ENCODE results near the gene GGA3.

GGA3 gene

DNA sequence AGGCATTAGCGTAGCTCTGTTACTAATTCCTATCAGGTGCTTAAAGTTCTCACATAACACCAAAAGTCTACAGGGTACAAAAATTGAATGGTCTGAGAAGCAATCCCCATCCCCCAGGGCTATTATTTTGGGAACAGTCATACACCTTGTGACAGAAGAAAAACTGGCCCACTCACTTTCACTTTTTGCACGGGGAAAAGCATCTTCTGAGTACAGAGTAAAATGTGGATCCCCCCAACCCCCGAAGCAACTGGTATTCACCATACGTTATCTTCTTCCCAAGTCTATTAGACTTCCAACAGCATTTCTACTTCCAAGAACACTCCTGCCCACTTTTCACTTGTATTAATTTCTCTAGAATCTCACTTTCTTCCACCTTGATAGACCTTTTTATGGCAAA, 11.8 kb downstream of the GGA3 start:
- no peak for DNase-seq (ENCODE audit: extremely low read depth in 1 of 2, low read depth in 1 of 2)

DNA sequence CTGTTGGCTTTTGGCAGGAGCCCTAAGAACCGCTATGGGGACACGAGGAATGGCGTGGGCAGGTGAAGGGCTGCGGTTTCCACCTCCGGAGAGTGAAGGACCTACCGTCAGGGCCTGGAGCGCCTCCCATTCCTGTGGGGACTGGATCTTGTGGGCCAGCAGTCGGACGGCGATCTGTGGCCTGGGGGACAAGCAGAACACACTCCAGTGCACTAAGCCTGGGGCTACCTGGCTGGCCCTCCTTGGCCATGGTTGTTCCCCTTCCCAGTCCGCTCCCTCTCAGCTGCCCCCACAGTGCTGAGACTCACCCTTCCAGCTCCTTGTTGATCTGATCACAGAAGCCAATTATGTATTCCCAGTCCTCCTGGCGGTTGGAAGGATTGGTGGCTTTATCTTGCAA, 15.0 kb downstream of the GGA3 start:
- DNase-seq (ENCODE audit: extremely low read depth in 1 of 2, low read depth in 1 of 2) = no peak

DNA sequence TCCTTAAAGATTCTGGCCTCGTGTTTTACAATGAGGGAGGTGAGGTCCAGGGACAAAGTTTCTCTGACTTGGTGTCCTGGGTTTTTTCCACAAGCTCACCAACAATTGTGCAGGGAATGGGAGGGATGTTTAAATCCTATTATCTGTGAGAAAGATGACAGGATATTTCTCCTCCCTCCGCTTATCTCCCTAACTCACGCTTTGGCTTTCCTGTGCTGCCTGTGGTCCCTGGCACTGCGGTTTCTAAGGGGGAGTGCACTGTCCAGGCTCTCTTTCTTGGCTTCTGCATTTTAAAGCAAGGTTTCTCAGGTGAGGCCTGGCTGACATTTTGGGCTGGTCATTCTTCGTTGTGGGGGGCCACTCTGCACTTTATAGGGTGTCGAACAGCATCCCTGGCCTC, 16.4 kb downstream of the GGA3 start:
- no peak for DNase-seq (ENCODE audit: extremely low read depth in 1 of 2, low read depth in 1 of 2)

DNA sequence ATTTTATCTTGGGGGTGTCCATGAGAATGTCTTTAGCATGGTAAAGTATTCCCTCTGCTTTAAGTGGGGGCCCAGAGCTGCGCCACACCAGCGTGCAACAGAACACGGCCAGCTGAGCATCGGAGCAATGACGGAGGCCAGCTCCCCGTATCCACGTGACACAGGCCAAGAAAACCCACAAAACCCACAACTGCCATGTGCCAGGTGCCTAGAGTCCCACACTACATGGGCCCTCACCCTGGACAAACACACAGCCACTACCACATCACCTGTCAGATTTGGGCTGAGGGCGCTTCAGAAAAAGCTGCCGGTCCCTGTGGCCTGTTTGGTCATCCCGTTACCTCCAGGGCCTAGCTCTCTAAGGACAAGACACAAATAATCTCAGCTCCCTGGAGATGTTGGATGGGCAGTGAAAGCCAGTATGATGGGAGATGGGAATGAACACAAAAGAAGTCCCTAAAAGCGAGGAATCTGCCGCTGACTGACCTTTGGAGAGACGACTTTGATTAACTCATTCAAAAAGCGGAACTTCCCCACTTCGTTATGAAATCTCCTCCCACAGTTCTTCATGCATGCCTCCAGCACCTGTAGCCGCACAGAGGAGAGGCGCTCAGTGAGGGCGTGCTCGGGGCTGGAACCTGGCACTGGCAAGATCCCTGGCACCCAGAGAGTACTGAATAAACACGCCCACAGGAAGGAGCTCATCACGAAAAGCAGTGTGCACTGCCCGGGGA, 17.1 kb downstream of the GGA3 start:
- no peak for DNase-seq (ENCODE audit: extremely low read depth in 1 of 2, low read depth in 1 of 2)

DNA sequence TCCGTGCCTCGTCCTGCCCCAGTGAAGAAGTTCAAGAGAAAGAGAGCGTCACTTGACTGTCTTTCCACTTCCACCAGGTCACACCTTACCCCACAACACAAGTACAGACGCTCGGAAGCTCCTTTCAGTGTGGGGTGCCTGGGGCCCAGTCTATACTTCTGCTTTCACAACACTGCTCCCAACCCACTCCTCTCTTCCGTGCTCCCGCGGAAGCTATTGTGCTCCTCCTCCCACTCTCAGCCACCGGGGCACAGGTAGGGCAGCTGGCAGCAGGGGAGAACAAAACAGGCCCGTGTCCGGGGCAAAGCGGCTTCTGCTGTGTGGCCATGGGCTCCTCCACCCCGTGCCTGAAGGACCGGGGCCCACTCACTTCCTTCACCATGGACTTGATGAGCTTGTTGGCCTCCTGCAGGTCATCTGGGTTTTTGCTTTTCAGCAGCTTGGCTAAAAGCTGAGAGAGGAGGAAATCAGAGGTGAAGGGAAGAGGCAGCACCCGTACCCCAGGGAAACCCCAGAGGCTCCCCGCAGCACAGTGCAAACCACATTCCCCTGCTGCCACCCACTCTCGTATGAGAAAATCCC, 18.9 kb downstream of the GGA3 start:
- no peak for DNase-seq (ENCODE audit: extremely low read depth in 1 of 2, low read depth in 1 of 2)

DNA sequence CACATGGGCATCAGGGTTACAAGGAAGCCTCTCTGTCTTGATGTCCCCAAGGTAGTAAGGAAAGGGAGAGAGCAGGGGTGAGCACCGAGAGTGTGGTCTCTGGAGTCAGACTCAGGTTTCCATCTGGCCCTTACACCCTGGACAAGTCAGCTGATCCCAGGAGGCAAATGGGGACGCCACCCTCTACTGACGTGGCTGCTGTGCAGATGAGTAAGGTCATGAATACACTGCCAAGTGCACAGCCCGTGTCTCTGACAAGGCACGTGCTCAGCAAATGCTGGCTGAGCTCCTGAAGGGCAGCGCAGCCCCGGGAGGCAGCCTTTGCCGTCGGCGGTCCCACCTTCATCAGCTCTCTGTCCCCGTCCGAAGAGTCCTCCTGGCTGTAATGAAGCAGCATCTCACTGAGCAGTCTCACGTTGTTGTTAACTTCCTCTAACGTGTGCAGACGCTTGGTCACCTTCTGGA, 19.4 kb downstream of the GGA3 start:
- no peak for DNase-seq (ENCODE audit: extremely low read depth in 1 of 2, low read depth in 1 of 2)

DNA sequence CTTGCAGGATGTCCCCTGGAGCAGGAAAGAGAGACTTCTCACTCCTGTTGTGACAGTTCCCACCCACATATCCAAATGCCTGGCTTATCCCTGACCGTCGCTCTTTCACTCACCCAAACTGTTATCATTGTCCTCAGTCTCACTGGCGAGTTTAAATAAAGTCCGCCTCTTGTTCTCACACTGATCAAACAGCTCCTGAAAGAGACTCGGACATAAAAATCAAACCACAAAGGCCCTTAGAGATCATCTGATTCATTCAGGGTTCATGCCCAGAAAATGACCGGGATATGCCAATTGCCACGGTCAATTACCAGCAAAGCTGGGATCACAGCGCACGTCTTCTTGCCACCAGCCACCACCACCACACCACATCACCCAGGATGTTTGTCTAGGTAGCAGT, 19.9 kb downstream of the GGA3 start:
- DNase-seq (ENCODE audit: extremely low read depth in 1 of 2, low read depth in 1 of 2) = no peak

DNA sequence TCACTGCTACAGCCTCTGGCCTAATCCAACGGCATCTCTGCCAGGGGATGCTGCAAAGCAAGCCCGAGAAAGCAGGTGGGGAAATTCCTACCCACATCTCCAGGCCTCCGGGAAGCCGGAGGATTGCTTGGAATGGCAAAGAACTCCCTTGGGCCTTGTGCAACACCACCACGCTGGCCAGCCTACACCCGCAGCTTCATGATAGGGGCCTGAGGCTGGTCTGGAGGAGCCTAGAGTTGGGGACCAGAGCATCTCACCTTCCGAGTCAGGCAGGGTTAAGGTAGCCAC, 20.3 kb downstream of the GGA3 start:
- DNase-seq (ENCODE audit: extremely low read depth in 1 of 2, low read depth in 1 of 2) = no peak

DNA sequence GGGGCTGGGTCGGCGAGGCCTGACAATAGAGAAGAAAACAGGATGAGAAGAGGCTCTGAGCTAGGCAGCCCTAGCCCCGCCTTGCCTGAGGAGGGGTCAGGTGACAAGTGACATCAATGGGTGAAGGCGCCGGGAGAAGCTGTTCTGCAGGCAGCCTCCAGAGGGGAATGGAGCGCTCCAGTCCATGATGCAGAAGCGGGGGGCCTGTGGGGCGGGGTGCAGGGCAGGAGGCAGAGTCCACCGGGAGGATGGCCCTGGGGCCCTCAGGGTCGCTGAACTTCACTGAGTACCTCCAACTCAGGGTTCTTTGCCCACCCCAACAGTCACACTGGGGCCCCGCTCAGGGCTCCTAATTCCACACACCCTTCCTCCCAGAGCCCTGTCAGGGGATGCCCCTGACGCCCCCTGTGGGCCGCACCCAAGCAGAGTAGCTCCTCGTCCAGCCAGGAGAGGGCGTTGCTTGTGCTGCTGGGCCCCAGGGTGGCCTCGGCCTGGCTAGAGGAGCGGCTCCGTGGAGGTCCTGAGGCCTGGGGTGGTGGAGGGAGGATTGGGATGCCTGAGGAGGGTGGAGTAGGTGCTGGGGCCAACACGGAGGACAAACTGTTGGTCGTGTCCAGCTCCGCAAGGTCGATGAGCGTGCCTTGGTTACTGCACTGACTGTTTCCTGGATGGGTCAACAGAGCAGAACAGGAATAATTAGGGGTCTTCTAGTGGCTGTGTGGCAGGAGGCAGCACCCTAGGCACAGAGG, 20.8 kb downstream of the GGA3 start:
- DNase-seq (ENCODE audit: extremely low read depth in 1 of 2, low read depth in 1 of 2) = no peak

DNA sequence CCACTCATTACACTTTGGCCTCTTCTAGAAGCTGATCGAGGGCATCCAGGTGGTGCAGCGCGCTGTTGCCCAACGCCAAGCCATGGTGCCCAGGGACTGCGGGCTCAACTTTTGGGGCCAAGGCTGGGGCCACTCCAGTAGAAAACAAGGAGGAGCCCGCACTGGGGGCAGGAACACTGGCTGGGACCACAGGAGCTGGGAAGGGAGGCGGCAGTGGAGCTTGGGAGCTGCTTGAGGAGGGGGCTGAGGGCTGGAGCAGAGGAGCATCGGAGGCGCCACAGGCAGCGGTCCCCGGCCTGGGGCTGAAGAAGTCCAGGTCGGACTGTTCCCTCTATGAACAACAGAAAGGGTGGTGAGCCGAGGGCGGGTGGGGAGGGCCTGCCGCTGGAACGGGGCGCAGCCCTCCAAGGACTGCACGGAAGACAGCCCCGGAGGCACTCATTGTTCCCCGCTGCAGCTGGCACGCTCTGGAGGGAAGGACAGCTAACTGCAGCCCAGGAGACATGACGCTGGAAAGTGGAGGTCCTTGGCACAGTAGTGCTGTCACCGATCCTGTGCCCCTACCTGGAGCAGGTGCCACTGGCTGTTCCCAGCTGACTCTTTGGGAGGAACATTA, 21.5 kb downstream of the GGA3 start:
- no peak for DNase-seq (ENCODE audit: extremely low read depth in 1 of 2, low read depth in 1 of 2)

DNA sequence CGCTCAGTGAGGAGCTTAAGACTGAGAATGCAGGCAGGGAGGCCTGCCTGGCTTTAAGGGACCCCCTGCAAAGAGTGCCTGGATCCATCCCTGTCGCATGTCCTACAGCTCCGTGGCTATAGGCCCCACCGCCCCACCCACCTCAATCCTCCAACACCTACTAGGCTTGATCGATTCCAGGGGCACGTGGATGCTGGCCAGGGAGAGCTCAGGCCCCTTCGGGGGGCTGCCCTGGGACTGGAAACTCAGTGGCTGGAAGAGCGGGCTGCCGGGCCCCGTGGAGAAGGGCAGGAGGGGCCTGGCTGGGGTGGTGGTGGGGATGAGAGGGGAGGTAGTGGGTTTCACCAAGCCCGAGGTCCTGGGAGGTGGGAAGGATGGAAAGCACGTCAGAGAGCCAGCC, 22.2 kb downstream of the GGA3 start:
- DNase-seq (ENCODE audit: extremely low read depth in 1 of 2, low read depth in 1 of 2) = no peak

DNA sequence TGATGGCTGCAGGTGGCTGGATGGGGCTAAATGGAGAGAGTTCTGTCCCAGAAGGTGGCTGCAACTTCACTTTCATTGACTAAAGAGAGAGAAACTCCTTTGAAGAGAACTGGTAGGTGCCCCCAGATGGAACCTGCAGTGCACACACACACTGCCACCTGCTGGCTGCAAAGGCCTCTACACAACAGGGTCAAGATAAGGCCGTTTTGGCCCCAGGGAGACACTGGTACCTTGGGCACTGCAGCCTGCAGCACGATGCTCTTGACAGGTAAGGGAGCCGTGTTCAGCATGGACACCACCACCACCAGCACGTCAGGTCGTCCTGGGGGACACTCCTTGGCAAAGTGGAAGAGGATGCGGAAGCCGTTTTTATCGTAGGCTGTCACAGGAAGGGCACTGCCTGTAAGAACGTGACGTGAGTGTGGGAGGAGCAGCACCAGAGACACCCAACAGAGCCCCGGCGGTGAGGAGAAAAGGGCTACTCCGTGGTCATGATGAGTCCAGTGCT, 22.7 kb downstream of the GGA3 start:
- peak in 1 of 2 donors; percentile 43 for DNase-seq (ENCODE audit: extremely low read depth in 1 of 2, low read depth in 1 of 2)

DNA sequence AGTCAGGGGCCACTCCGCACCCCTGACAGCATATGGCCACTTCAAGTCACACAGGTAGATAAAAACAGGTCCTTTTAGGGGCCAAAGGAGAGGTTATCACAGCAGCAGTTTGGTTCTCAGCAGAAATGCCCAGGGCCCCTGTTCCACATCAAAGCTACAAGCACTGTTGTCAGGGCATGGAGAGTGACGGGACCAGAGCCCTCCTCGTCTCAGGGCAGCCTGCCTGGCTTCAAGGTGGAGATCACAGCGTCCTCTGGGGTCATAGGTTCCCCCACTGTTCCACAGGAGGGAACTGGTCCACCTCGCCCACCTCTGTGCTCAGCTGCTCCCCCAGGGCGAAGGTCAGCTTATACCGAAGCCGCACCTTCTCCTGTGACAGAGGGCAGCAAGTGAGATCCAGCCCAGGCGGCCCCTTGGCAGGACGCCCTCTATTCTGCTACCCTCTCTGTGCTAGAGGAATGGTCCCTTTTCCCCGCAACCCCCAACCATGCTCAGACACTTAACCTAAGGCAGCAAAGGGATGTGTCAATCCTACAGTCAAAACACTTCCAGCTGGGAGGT, 23.3 kb downstream of the GGA3 start:
- no peak for DNase-seq (ENCODE audit: extremely low read depth in 1 of 2, low read depth in 1 of 2)

DNA sequence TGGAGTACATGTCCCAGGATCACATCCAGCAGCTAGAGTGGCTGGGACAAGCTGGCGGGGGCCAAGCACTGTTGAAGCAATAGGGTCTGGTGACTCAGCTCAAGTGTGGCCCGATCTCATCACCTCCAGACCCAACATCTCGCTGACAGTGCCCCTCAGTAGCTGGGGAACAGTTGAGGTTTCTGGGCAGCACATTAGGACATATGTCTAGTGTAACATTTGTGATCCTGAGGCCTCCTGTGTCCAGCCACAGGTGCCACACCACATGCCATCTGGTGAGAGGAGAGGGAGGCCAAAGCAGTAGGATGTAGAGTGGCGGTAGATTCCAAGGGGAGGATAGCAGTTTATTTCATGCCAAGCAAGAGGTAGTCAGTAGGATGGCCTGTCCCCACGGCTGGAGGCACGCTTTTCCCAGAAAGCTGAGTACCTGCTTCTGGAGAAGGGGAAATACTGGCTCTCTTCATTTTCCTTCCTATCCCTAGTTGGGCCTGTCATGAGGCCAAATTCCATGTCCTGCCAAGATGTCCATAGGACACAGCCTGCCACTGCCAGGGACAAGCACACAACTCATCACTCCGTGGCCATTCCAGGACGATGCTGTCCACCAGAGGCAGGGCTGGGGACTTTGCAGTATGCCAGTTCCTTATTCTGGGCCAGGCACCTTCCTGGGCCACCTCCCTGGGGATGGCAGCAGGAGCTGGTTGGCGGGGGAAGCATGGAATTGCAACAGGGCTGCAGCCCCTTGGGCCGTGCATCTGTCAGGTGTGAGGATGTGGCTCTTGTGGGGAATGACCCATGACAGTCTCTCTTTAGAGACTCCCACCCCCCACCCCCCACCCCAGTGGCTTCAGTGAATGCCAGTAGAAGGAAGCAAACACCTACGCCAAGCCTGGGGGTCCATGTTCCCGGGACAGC, 24.0 kb downstream of the GGA3 start:
- DNase-seq (ENCODE audit: extremely low read depth in 1 of 2, low read depth in 1 of 2) = no peak

DNA sequence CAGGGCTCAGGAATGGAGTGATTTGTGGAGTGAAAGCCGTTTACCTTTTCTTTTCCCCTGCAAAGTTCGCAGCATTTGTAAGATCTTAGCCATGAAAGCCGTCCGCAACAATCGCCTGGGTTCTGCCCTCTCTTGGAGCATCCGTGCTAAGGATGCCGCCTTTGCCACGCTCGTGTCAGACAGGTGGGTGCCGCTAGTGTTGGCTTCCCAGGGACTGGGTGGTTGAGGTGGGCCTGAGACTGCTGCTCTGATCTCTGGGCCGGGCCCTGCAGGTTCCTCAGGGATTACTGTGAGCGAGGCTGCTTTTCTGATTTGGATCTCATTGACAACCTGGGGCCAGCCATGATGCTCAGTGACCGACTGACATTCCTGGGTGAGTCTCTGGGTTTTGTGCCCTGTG, 28.6 kb downstream of the GGA3 start:
- DNase-seq (ENCODE audit: extremely low read depth in 1 of 2, low read depth in 1 of 2) = no peak

DNA sequence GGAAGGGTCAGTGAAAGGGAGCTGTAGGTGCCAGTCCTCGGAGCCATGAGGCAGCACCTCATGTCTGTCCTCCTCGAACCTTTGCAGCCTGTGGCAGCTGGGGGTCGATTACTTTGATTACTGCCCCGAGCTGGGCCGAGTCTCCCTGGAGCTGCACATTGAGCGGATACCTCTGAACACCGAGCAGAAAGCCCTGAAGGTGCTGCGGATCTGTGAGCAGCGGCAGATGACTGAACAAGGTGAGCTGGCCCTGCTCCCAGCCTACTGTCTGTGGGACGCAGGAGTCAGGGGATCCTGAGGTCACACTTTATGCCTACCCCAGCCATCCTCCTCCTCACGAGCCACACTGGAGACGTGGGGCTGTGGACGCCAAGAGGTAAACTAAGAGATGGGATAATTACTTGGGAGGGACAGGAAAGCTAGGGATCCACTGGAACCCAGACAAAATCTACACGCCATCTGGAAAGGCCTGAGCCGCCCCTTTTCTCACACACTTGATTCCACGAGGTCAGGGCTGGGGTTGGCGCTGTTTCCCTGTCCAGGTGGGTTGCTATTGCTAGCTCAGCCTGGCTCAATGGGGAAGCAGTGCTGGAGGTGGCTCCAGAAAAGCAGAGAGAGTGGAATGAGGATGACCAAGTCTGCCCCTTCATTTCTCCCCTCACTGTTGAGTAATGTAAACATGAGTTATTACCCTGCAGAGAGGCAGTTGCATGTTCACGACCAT, 29.5 kb downstream of the GGA3 start:
- DNase-seq (ENCODE audit: extremely low read depth in 1 of 2, low read depth in 1 of 2) = no peak

DNA sequence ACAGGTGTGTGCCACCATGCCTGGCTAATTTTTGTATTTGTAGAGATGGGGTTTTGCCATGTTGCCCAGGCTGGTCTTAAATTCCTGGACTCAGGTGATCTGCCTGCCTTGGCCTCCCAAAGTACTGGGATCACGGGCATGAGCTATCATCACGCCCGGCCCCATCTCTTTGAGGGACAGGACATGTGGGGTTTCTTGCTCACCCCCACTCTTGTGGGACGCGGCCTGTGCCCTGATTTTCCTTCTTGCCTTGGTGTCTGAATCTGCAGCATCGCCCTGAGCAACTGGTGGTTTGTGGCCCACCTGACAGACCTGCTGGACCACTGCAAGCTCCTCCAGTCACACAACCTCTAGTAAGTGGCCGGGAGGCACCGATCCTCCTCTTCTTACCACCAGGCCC, 30.3 kb downstream of the GGA3 start:
- no peak for DNase-seq (ENCODE audit: extremely low read depth in 1 of 2, low read depth in 1 of 2)

DNA sequence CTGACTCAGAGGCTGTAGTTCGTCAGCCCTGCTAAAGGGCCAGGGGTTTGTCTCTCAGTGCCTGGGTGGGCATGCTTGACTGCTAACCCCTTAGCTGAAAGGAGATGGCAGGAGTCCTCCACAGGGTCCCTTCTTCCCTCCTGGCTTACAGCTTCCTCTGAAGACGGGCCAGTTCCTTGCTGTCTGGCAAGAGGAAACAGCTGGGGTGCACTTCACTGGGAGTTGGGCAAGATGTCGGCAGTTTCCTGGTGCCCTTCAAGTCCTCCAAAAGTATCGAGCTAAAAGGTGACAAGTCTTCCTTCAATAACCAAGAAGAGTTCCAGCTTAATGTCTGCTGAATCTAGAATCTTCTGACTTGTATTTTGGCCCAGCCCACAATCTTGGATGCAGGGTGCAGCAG, 32.6 kb downstream of the GGA3 start:
- DNase-seq (ENCODE audit: extremely low read depth in 1 of 2, low read depth in 1 of 2) = no peak

DNA sequence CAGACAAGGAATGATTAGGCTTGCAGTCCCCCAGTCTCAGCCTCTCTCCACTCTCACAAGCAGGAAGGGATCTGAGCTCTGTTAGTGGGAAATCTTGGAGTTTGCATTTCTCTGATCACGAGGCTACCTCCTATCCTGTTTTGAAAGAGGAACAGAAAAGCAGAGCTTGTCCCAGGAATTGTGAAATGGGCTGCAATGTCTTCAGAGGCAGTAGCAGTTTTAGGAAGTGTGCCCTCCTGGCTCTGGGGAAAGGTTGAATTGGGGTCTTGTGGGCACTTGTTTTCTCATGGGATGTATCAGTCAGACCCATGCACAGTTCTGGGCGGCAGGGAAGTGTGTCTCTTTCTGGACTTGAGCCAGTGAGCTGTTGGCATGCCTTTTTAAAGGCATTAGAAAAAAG, 33.1 kb downstream of the GGA3 start:
- DNase-seq (ENCODE audit: extremely low read depth in 1 of 2, low read depth in 1 of 2) = no peak

DNA sequence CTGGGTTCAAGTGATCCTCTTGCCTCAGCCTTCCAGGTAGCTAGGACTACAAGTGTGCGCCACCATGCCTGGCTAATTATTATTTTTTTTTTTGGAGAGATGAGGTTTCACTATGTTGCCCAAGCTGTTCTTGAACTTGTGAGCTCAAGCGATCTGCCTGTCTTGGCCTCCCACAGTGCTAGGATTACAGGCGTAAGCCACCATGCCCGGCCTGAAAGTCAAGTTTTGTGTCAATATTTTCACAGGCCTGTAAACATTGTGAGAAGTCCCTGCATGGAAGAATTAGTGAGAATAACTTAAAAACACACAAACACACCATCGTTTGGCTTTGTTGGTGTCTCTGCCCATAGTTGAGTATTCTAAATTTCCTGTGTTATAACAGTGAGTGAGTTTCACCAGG, 33.7 kb downstream of the GGA3 start:
- no peak for DNase-seq (ENCODE audit: extremely low read depth in 1 of 2, low read depth in 1 of 2)
